ENCODE measurements around the gene ZFHX3. TPM values are rescaled to one million over a fixed set of nuclear protein-coding genes. Genes with fewer than 3 reads are reported as not detected.

The ZFHX3 gene
- total RNA-seq, 2 experiments from 2014 or later: 0.38 to 0.43 TPM

- no peak overlapping the region for H3K27ac Mint-ChIP-seq
- H3K27me3 Mint-ChIP-seq: no peaks in the 10 kb centered on the region
- no peak overlapping the region for H3K4me3 Mint-ChIP-seq
- ChIA-PET POLR2A (no interaction called here), CTCF (no interaction called here)
- H3K4me1 Mint-ChIP-seq: no peaks in the 10 kb centered on the region
- no peak for DNase-seq
- H3K36me3 Mint-ChIP-seq (ENCODE audit: low read depth): no peaks in the 10 kb centered on the region
- H3K9me3 Mint-ChIP-seq: no peaks in the 10 kb centered on the region
Measured at GRCh38 chr16:72983241-72983640, 64.7 kb downstream of the ZFHX3 start.

- Mint-ChIP-seq H3K27me3 (no peaks in the 10 kb centered on the region), H3K27ac (no peak overlapping the region), H3K4me3 (no peak overlapping the region), H3K9me3 (no peaks in the 10 kb centered on the region), H3K36me3 (ENCODE audit: low read depth) (no peaks in the 10 kb centered on the region), H3K4me1 (no peaks in the 10 kb centered on the region)
- ChIA-PET POLR2A (no interaction called here), CTCF (no interaction called here)
- DNase-seq: no peak
Measured at GRCh38 chr16:72979974-72980373, 68.0 kb downstream of the ZFHX3 start.

GRCh38 chr16:72978212-72978611 is 69.7 kb downstream of the ZFHX3 start:
- CTCF ChIA-PET: no interaction called here
- no peak for DNase-seq
- POLR2A ChIA-PET: no interaction called here
- Mint-ChIP-seq H3K4me3 (no peak overlapping the region), H3K4me1 (no peaks in the 10 kb centered on the region), H3K9me3 (peaks cover 2% of the 10 kb centered on the region), H3K27ac (no peak overlapping the region), H3K27me3 (no peaks in the 10 kb centered on the region), H3K36me3 (ENCODE audit: low read depth) (no peaks in the 10 kb centered on the region)

- Mint-ChIP-seq H3K4me3 (no peak overlapping the region), H3K4me1 (no peaks in the 10 kb centered on the region), H3K27me3 (no peaks in the 10 kb centered on the region), H3K9me3 (peaks cover 4% of the 10 kb centered on the region), H3K36me3 (ENCODE audit: low read depth) (no peaks in the 10 kb centered on the region), H3K27ac (no peak overlapping the region)
- CTCF ChIA-PET: no interaction called here
- DNase-seq: no peak
- POLR2A ChIA-PET: no interaction called here
Measured at GRCh38 chr16:72977127-72977526, 70.8 kb downstream of the ZFHX3 start.

- Mint-ChIP-seq H3K4me3 (no peak overlapping the region), H3K27me3 (no peaks in the 10 kb centered on the region), H3K27ac (no peak overlapping the region), H3K9me3 (peaks cover 4% of the 10 kb centered on the region), H3K36me3 (ENCODE audit: low read depth) (no peaks in the 10 kb centered on the region), H3K4me1 (no peaks in the 10 kb centered on the region)
- ChIA-PET CTCF (no interaction called here), POLR2A (no interaction called here)
- no peak for DNase-seq
Measured at GRCh38 chr16:72976438-72977064, 71.4 kb downstream of the ZFHX3 start.

- H3K4me1 Mint-ChIP-seq: no peaks in the 10 kb centered on the region
- H3K27ac Mint-ChIP-seq: no peak overlapping the region
- H3K36me3 Mint-ChIP-seq (ENCODE audit: low read depth): no peaks in the 10 kb centered on the region
- no peak for DNase-seq
- H3K9me3 Mint-ChIP-seq: peaks cover 4% of the 10 kb centered on the region
- H3K4me3 Mint-ChIP-seq: no peak overlapping the region
- ChIA-PET POLR2A (no interaction called here), CTCF (no interaction called here)
- no peaks in the 10 kb centered on the region for H3K27me3 Mint-ChIP-seq
Measured at GRCh38 chr16:72975809-72976437, 72.0 kb downstream of the ZFHX3 start.

GRCh38 chr16:72974142-72974769 is 73.7 kb downstream of the ZFHX3 start:
- H3K9me3 Mint-ChIP-seq: peaks cover 4% of the 10 kb centered on the region
- DNase-seq: no peak
- H3K4me3 Mint-ChIP-seq: no peak overlapping the region
- no peaks in the 10 kb centered on the region for H3K36me3 Mint-ChIP-seq (ENCODE audit: low read depth)
- no peaks in the 10 kb centered on the region for H3K27me3 Mint-ChIP-seq
- H3K27ac Mint-ChIP-seq: no peak overlapping the region
- no peaks in the 10 kb centered on the region for H3K4me1 Mint-ChIP-seq
- ChIA-PET CTCF (no interaction called here), POLR2A (no interaction called here)

GRCh38 chr16:72972878-72973571 is 74.9 kb downstream of the ZFHX3 start:
- no peak overlapping the region for H3K27ac Mint-ChIP-seq
- no peak for DNase-seq
- CTCF ChIA-PET: no interaction called here
- H3K4me1 Mint-ChIP-seq: no peaks in the 10 kb centered on the region
- POLR2A ChIA-PET: no interaction called here
- no peaks in the 10 kb centered on the region for H3K36me3 Mint-ChIP-seq (ENCODE audit: low read depth)
- H3K4me3 Mint-ChIP-seq: no peak overlapping the region
- H3K9me3 Mint-ChIP-seq: peaks cover 4% of the 10 kb centered on the region
- no peaks in the 10 kb centered on the region for H3K27me3 Mint-ChIP-seq

GRCh38 chr16:72971370-72971769 is 76.6 kb downstream of the ZFHX3 start:
- POLR2A ChIA-PET: no interaction called here
- H3K27ac Mint-ChIP-seq: no peak overlapping the region
- no peaks in the 10 kb centered on the region for H3K36me3 Mint-ChIP-seq (ENCODE audit: low read depth)
- no peaks in the 10 kb centered on the region for H3K4me1 Mint-ChIP-seq
- no peak for DNase-seq
- CTCF ChIA-PET: no interaction called here
- H3K27me3 Mint-ChIP-seq: no peaks in the 10 kb centered on the region
- peaks cover 4% of the 10 kb centered on the region for H3K9me3 Mint-ChIP-seq
- H3K4me3 Mint-ChIP-seq: no peak overlapping the region

- CTCF ChIA-PET: no interaction called here
- no peak overlapping the region for H3K4me3 Mint-ChIP-seq
- no peak overlapping the region for H3K27ac Mint-ChIP-seq
- peaks cover 4% of the 10 kb centered on the region for H3K9me3 Mint-ChIP-seq
- H3K27me3 Mint-ChIP-seq: no peaks in the 10 kb centered on the region
- POLR2A ChIA-PET: no interaction called here
- DNase-seq: no peak
- no peaks in the 10 kb centered on the region for H3K4me1 Mint-ChIP-seq
- H3K36me3 Mint-ChIP-seq (ENCODE audit: low read depth): no peaks in the 10 kb centered on the region
Measured at GRCh38 chr16:72970656-72971055, 77.3 kb downstream of the ZFHX3 start.

- CTCF ChIA-PET: no interaction called here
- Mint-ChIP-seq H3K4me1 (no peaks in the 10 kb centered on the region), H3K36me3 (ENCODE audit: low read depth) (no peaks in the 10 kb centered on the region), H3K27ac (no peak overlapping the region), H3K9me3 (peaks cover 4% of the 10 kb centered on the region), H3K27me3 (no peaks in the 10 kb centered on the region), H3K4me3 (no peak overlapping the region)
- POLR2A ChIA-PET: no interaction called here
- DNase-seq: no peak
Measured at GRCh38 chr16:72969812-72970211, 78.1 kb downstream of the ZFHX3 start.

GRCh38 chr16:72969146-72969545 is 78.8 kb downstream of the ZFHX3 start:
- DNase-seq: no peak
- ChIA-PET CTCF (no interaction called here), POLR2A (no interaction called here)
- Mint-ChIP-seq H3K4me1 (no peaks in the 10 kb centered on the region), H3K4me3 (no peak overlapping the region), H3K9me3 (peaks cover 4% of the 10 kb centered on the region), H3K27ac (no peak overlapping the region), H3K27me3 (no peaks in the 10 kb centered on the region), H3K36me3 (ENCODE audit: low read depth) (no peaks in the 10 kb centered on the region)

GRCh38 chr16:72967941-72968340 is 80.0 kb downstream of the ZFHX3 start:
- Mint-ChIP-seq H3K4me1 (no peaks in the 10 kb centered on the region), H3K9me3 (no peaks in the 10 kb centered on the region), H3K27ac (no peak overlapping the region), H3K27me3 (no peaks in the 10 kb centered on the region), H3K4me3 (no peak overlapping the region), H3K36me3 (ENCODE audit: low read depth) (no peaks in the 10 kb centered on the region)
- no peak for DNase-seq
- POLR2A ChIA-PET: no interaction called here
- CTCF ChIA-PET: no interaction called here

Data from activated CD4-positive, alpha-beta memory T cell treated with anti-CD3 and anti-CD28 coated beads, Interleukin-2, amount 10 ng/mL, durations not matched to agents 7 days and 5 days (primary cell).